ENCODE measurements around the gene B4GALNT1. TPM values are rescaled to one million over a fixed set of nuclear protein-coding genes. Genes with fewer than 3 reads are reported as not detected.
"Not testable (repeated sequence)": the region's sequence is repeated elsewhere in the genome, so short reads cannot be mapped to it uniquely, and the experiment has no call there.

B4GALNT1 gene
- total and polyA plus RNA-seq, 8 donors, result 0.04 to 1.1 (median 0.47) TPM; not detected in 1

DNA sequence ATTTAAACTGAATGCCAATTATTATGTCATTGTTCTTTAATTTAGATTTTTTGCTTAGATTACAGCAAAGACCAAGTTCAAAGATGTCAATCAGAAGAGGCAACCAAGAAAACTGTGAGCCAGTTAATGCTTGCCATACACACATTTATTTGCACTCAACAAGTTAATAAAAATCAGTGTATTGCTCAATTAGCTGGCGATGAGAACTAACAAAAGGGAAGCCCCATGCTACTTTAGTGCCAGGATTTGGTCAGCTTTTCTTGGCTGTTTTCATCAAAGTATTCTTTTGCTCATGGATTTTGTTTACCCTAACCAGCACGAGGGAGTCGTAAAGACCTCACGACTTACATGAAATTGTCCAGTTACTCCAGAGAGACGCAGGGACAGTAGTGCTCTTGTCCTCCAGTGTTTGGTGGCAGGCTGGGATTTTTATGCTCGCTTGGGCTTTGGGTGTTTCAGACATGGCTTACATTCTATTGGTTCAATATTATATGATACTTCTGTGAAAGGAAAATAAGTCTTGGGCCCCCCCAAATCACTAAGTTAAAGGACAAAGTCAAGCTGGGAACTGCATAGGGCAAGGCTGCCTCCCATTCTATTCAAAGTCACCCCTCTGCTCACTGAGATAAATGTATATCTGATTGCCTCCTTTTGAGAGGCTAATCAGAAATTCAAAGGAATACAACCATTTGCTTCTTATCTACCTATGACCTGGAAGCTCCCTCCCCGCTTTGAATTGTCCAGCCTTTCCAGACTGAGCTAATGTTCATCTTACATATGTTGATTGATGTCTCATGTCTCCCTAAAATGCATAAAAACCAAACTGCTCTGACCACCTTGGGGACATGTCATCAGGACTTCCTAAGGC, 7.4 kb upstream of the B4GALNT1 start:
- FAIRE-seq (no peak), DNase-seq (no peak), ATAC-seq (no peak)
- Histone ChIP-seq H3K4me1 (no peaks in the 10 kb centered on the region), H3K27me3 (no peaks in the 10 kb centered on the region), H3K4me3 (no peak overlapping the region), H3K36me3 (no peaks in the 10 kb centered on the region), H3K27ac (no peak overlapping the region), H3K9me3 (no peaks in the 10 kb centered on the region)
- TF ChIP-seq, protein P1, sequence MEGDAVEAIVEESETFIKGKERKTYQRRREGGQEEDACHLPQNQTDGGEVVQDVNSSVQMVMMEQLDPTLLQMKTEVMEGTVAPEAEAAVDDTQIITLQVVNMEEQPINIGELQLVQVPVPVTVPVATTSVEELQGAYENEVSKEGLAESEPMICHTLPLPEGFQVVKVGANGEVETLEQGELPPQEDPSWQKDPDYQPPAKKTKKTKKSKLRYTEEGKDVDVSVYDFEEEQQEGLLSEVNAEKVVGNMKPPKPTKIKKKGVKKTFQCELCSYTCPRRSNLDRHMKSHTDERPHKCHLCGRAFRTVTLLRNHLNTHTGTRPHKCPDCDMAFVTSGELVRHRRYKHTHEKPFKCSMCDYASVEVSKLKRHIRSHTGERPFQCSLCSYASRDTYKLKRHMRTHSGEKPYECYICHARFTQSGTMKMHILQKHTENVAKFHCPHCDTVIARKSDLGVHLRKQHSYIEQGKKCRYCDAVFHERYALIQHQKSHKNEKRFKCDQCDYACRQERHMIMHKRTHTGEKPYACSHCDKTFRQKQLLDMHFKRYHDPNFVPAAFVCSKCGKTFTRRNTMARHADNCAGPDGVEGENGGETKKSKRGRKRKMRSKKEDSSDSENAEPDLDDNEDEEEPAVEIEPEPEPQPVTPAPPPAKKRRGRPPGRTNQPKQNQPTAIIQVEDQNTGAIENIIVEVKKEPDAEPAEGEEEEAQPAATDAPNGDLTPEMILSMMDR (IDR thresholded peaks at IDR 0.05), result no peak
- intact Hi-C loops (cut with DNase I), result no loop called here
- WGBS, 2 donors, result 71 to 74% methylated on average over 7 of the region's 7 CpGs

DNA sequence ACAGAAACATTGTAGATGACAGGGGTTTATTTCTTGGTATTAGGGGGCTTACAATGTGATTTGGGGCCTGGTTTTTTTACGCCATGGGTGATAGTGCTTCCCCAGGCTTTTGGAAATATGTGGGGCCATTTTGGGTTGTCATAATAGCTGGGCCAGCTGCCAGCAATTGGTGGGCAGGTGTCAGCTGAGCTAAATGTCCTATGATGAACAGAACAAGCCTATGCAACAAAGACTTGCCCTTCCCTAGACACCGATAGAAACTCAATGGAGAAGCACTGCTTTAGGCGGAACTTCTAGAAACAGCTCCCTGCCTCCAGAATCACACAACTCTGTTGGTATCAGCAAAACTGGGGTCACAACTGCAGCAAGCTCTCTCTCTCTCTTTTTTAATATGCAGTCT, 5.1 kb upstream of the B4GALNT1 start:
- no peak for FAIRE-seq
- WGBS, 2 donors, result 89 to 97% methylated on average over 3 of the region's 3 CpGs

DNA sequence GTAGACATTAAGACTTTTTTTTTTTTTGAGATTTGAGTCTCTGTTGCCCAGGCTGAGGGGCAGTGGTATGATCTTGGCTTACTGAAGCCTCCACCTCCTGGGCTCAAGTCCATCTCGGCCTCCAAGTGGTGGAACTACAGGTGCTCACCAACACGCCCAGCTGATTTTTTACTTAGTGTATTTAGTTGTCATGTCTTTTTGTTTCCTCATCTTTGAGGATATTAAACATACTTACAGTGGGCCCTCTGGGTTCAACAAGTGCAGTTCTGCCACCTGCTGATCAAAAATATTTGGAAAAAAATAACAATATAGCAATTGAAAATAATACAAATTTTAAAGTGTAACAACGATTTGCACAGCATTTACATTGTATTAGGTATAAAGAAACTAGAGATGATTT, 4.4 kb upstream of the B4GALNT1 start:
- TF ChIP-seq, protein P1 (IDR thresholded peaks at IDR 0.05), result no peak
- Histone ChIP-seq H3K4me3 (no peak overlapping the region), H3K27me3 (no peaks in the 10 kb centered on the region), H3K27ac (no peak overlapping the region), H3K9me3 (no peaks in the 10 kb centered on the region), H3K4me1 (peaks cover 0 to 1% (median 0%) of the 10 kb centered on the region in 3 donors), H3K36me3 (no peaks in the 10 kb centered on the region)
- no peak for FAIRE-seq
- intact Hi-C loops (cut with DNase I), result no loop called here
- ATAC-seq, result no peak
- no peak for DNase-seq
- WGBS, 2 donors, result 55 to 65% methylated on average over 3 of the region's 3 CpGs

More for the DNA sequence above, 5.1 kb upstream of the B4GALNT1 start:
- no peak overlapping the region for H3K4me3 ChIP-seq
- intact Hi-C loops (cut with DNase I), result no loop called here
- no peak overlapping the region for H3K27ac ChIP-seq
- H3K4me1 ChIP-seq, result no peaks in the 10 kb centered on the region
- TF ChIP-seq, protein P1 (IDR thresholded peaks at IDR 0.05), result no peak
- no peaks in the 10 kb centered on the region for H3K36me3 ChIP-seq
- DNase-seq (no peak), ATAC-seq (no peak)
- H3K27me3 ChIP-seq, result no peaks in the 10 kb centered on the region
- no peaks in the 10 kb centered on the region for H3K9me3 ChIP-seq

DNA sequence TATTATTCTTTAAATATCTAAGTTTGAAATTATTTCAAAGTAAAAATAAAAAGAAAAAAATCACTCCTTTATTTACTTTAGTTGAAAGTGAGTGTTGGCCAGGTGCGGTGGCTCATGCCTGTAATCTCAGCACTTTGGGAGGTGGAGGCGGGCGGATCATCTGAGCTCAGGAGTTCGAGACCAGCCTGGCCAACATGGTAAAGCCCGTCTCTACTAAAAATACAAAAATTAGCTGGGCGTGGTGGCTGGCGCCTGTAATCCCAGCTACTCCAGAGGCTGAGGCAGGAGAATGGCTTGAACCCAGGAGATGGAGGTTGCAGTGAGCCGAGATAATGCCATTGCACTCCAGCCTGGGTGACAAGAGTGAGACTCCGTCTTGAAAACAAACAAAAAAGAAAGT, 3.7 kb upstream of the B4GALNT1 start:
- ATAC-seq, H3K4me3 ChIP-seq: not testable (repeated sequence)

DNA sequence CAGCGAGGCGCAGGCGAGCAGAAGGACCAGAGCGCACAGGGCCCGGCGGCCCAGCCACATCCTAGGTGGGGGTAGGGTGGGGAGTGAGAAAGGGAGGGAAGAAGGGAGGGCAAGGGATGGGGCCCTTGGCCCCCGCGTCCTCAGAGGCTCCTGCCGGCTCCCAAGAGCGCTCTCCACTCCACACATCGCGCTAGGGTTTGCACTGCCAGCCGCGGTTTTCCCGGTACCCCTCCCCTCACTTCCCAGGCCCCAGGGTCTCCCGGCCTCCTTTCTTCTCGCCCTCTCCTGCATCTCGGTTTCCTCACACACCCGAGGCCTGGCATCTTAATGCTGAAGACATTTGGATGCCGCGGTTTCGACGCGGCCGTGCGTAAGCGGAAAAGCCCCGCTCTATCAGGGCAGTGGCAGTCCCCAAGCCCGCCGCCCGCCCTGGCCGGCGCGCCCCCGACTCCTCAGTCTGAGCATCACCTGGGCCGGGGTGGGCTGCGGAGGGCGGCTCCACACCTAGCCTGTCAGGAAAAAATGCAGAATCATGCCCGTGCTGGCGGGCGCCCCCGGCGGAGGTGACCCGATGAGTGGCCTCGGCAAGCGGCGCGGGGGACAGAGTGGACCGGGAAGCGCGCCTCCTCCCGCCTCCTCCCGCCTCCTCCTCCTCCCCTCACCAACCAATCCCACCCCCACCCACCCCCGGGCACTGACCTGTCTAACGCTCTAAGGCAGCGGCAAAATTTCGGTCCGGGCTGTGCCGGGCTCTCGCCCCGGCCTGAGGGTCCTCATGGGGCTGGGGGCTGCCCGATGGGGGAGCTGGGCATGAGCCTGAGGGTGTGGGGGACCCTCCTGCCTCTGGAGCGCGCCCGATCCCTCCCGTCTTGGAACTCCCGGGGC, 686 bp downstream of the B4GALNT1 start:
- no peak overlapping the region for H3K27ac ChIP-seq
- peak overlapping the region; percentile 10 to 67 (median 34) for H3K4me3 ChIP-seq
- FAIRE-seq (no peak), DNase-seq (peak in 2 of 6 donors; percentile 25 to 79), ATAC-seq (peak; percentile 46 to 62 (median 56))
- 1 to 2% methylated on average over 58 to 67 of the region's 67 CpGs for WGBS, 2 donors
- TF ChIP-seq, protein P1 (IDR thresholded peaks at IDR 0.05), result no peak
- intact Hi-C loops (cut with DNase I), result no loop called here
- H3K4me1 ChIP-seq, result peaks cover 0 to 6% (median 5%) of the 10 kb centered on the region in 3 donors
- no peaks in the 10 kb centered on the region for H3K36me3 ChIP-seq
- H3K9me3 ChIP-seq, result no peaks in the 10 kb centered on the region
- H3K27me3 ChIP-seq, result peaks cover 0 to 8% (median 0%) of the 10 kb centered on the region in 4 donors

More for the DNA sequence above, 3.7 kb upstream of the B4GALNT1 start:
- H3K36me3 ChIP-seq; intact Hi-C loops (cut with DNase I); H3K4me1 ChIP-seq; H3K27ac ChIP-seq; H3K27me3 ChIP-seq; H3K9me3 ChIP-seq; FAIRE-seq: not testable (repeated sequence)
- peak in 1 of 6 donors; percentile 1 for DNase-seq
- WGBS, 2 donors, result 70 to 78% methylated on average over 9 of the region's 9 CpGs
